Endothelial cell (in vitro differentiated cells): ENCODE measurements around the gene HIGD2B. TPM values are rescaled to one million over a fixed set of nuclear protein-coding genes. Genes with fewer than 3 reads are reported as not detected.

ENCODE experiments used
- DNase-seq: peaks from one replicate; pipeline ENCODE4 v3.0.0; 2021; ENCODE audit warnings: low spot score
- H3K27ac Mint-ChIP-seq: one replicate; pipeline ENCODE4 v1.8.0; 2021; ENCODE audit warnings: mixed read lengths, inconsistent platforms; ENCODE audit not compliant: unreplicated experiment
- H3K27me3 Mint-ChIP-seq: one replicate; pipeline ENCODE4 v1.8.0; 2021; ENCODE audit warnings: mild to moderate bottlenecking, moderate library complexity, mixed read lengths, inconsistent platforms; ENCODE audit not compliant: unreplicated experiment
- H3K36me3 Mint-ChIP-seq: one replicate; pipeline ENCODE4 v1.8.0; 2021; ENCODE audit warnings: mild to moderate bottlenecking, low read depth, mixed read lengths, inconsistent platforms; ENCODE audit not compliant: unreplicated experiment
- H3K4me1 Mint-ChIP-seq: one replicate; pipeline ENCODE4 v1.8.0; 2021; ENCODE audit warnings: mild to moderate bottlenecking, mixed read lengths, inconsistent platforms; ENCODE audit not compliant: unreplicated experiment
- H3K4me3 Mint-ChIP-seq: one replicate; pipeline ENCODE4 v1.8.0; 2021; ENCODE audit warnings: mild to moderate bottlenecking, mixed read lengths, inconsistent platforms; ENCODE audit not compliant: unreplicated experiment
- H3K9me3 Mint-ChIP-seq: one replicate; pipeline ENCODE4 v1.8.0; 2021; ENCODE audit warnings: mixed read lengths, inconsistent platforms; ENCODE audit not compliant: unreplicated experiment
- CTCF ChIP-seq: fragments of 200-600 bp; sonication (generic); IDR thresholded peaks from one replicate; pipeline ENCODE4 v1.5.0; 2021; ENCODE audit warnings: antibody characterized with exemption; ENCODE audit not compliant: unreplicated experiment
- total RNA-seq: library from RNA; stranded (reverse); fragmentation: NEBNext Ultra II Directional; extraction: Animal tissue kit (Norgen Biotek cat#: 25700); gene quantifications from one replicate; pipeline ENCODE4 v1.2.1, GENCODE V29; 2021; ENCODE audit not compliant: unreplicated experiment

HIGD2B gene
- total RNA-seq, 1 donor from 2014 or later, result not detected

- Mint-ChIP-seq H3K27ac (no peak overlapping the region), H3K4me3 (no peak overlapping the region), H3K36me3 (no peaks in the 10 kb centered on the region), H3K4me1 (peaks cover 3% of the 10 kb centered on the region), H3K9me3 (no peaks in the 10 kb centered on the region), H3K27me3 (no peaks in the 10 kb centered on the region)
- no peak for DNase-seq
- no peak for TF ChIP-seq CTCF
Observed at GRCh38 chr15:72698938-72699337, 13.0 kb upstream of the HIGD2B start.

- Mint-ChIP-seq H3K9me3 (no peaks in the 10 kb centered on the region), H3K36me3 (no peaks in the 10 kb centered on the region), H3K27ac (no peak overlapping the region), H3K27me3 (peaks cover 3% of the 10 kb centered on the region), H3K4me3 (no peak overlapping the region), H3K4me1 (peaks cover 8% of the 10 kb centered on the region)
- TF ChIP-seq CTCF, result no peak
- DNase-seq, result no peak
Observed at GRCh38 chr15:72690938-72691337, 5.0 kb upstream of the HIGD2B start.

GRCh38 chr15:72688697-72689096 is 2.7 kb upstream of the HIGD2B start:
- DNase-seq, result no peak
- Mint-ChIP-seq H3K36me3 (no peaks in the 10 kb centered on the region), H3K4me1 (peaks cover 15% of the 10 kb centered on the region), H3K27ac (no peak overlapping the region), H3K4me3 (no peak overlapping the region), H3K9me3 (no peaks in the 10 kb centered on the region), H3K27me3 (peaks cover 3% of the 10 kb centered on the region)
- no peak for TF ChIP-seq CTCF

GRCh38 chr15:72685301-72685924 is 569 bp downstream of the HIGD2B start:
- Mint-ChIP-seq H3K9me3 (no peaks in the 10 kb centered on the region), H3K27ac (peak overlapping the region; percentile 100), H3K4me3 (peak overlapping the region; percentile 99), H3K4me1 (peaks cover 15% of the 10 kb centered on the region), H3K27me3 (peaks cover 3% of the 10 kb centered on the region), H3K36me3 (no peaks in the 10 kb centered on the region)
- TF ChIP-seq CTCF, result no peak
- DNase-seq, result no peak

GRCh38 chr15:72682772-72683171 is 3.2 kb downstream of the HIGD2B start:
- no peak overlapping the region for H3K27ac Mint-ChIP-seq
- DNase-seq, result no peak
- no peaks in the 10 kb centered on the region for H3K9me3 Mint-ChIP-seq
- H3K36me3 Mint-ChIP-seq, result no peaks in the 10 kb centered on the region
- no peak for TF ChIP-seq CTCF
- peaks cover 21% of the 10 kb centered on the region for H3K4me1 Mint-ChIP-seq
- no peak overlapping the region for H3K4me3 Mint-ChIP-seq
- H3K27me3 Mint-ChIP-seq, result peaks cover 3% of the 10 kb centered on the region
